Measurements from ENCODE around the gene TH. TPM values are rescaled to one million over a fixed set of nuclear protein-coding genes. Genes with fewer than 3 reads are reported as not detected.

Gene TH
- total and polyA plus RNA-seq, 9 of the 15 experiments (the other 6 are each of a cell fraction or from before 2014, with no cell fraction given), result not detected

DNA sequence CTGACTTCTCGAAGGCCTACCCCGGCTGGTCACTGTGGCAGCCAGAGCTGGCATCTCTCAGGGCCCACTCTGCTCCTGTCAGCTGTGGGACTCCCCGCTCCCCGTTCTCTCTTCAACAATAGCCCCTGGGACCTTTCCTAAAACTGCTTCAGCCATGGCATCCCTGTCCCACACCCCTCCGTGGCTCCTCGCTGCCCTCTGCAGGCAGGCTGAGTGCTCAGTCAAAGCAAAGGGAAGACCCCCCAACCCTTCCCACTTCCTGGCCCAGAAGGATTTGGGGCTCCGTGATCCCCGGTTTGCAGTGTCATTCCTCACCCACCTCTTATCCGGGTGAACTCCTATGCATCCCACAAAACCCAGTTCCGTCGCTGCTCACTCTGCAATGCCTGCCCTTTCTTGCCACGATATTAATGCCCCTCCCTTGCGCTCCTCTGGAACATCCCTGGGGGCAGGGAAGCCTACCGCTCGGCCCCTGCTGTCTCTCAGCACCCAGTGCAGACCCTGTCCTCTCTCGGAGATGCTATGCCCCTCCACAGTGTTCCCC lies 1.6 kb upstream of the TH start:
- no peaks in the 10 kb centered on the region for H3K9me1 ChIP-seq (ENCODE audit: control insufficient read depth, insufficient read depth, low read length)
- H3K4me1 ChIP-seq (replicated peaks in 1 of 2; ENCODE audit: control insufficient read depth in 2 of 2, insufficient read depth in 2 of 2, low read length in 2 of 2), result peaks cover 0 to 24% of the 10 kb centered on the region in 2 experiments; a peak in 2 of 5 replicates
- no TSS peak for BruUV-seq (replicated peaks)
- no peak overlapping the region for H2AFZ ChIP-seq (ENCODE audit: low read depth, low read length)
- no peak overlapping the region for H3K9ac ChIP-seq (ENCODE audit: insufficient read depth in 1 of 2, low read depth in 2 of 2, low read length in 2 of 2)
- H3K27ac ChIP-seq (ENCODE audit: extremely low read depth, low read depth, low read length), result no peak overlapping the region
- H4K20me1 ChIP-seq (replicated peaks; ENCODE audit: control insufficient read depth, insufficient read depth, low read length), result no peaks in the 10 kb centered on the region; the same call in none of the 2 replicates
- peak; percentile 34; the same call in 2 of the 3 replicates for ATAC-seq
- CTCF ChIA-PET (ENCODE audit: low intra/inter-chr PET ratio), result no interaction called here
- H3K79me2 ChIP-seq (ENCODE audit: control insufficient read depth, insufficient read depth, low read length), result no peaks in the 10 kb centered on the region
- no peak overlapping the region for H3K4me3 ChIP-seq
- no peak for TF ChIP-seq HDAC3 (IDR thresholded peaks at IDR 0.05; ENCODE audit: borderline replicate concordance, partially characterized antibody)
- TF ChIP-seq, protein P1, sequence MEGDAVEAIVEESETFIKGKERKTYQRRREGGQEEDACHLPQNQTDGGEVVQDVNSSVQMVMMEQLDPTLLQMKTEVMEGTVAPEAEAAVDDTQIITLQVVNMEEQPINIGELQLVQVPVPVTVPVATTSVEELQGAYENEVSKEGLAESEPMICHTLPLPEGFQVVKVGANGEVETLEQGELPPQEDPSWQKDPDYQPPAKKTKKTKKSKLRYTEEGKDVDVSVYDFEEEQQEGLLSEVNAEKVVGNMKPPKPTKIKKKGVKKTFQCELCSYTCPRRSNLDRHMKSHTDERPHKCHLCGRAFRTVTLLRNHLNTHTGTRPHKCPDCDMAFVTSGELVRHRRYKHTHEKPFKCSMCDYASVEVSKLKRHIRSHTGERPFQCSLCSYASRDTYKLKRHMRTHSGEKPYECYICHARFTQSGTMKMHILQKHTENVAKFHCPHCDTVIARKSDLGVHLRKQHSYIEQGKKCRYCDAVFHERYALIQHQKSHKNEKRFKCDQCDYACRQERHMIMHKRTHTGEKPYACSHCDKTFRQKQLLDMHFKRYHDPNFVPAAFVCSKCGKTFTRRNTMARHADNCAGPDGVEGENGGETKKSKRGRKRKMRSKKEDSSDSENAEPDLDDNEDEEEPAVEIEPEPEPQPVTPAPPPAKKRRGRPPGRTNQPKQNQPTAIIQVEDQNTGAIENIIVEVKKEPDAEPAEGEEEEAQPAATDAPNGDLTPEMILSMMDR (IDR thresholded peaks at IDR 0.05 in 2 of 3, conservative IDR thresholded peaks at IDR 0.05 in 1 of 3; ENCODE audit: insufficient read depth in 2 of 3, low read depth in 1 of 3, low read length in 3 of 3), result peak; percentile 13 to 30 (median 19); a peak in 2 of 6 replicates
- in situ Hi-C loops (cut with MboI), result no loop called here
- FAIRE-seq, result no peak
- POLR2A ChIA-PET, result no interaction called here
- peaks cover 3 to 44% of the 10 kb centered on the region in 2 experiments; a peak in 4 of 5 replicates for H3K27me3 ChIP-seq (ENCODE audit: control insufficient read depth in 2 of 2, insufficient read depth in 2 of 2, low read length in 2 of 2)
- intact Hi-C loops (cut with micrococcal nuclease), result no loop called here
- WGBS (ENCODE audit: insufficient coverage, low coverage, missing lambda C conversion rate), result 3% methylated on average over 10 of the region's 16 CpGs
- no peaks in the 10 kb centered on the region; the same call in 1 of the 2 replicates for H3K9me3 ChIP-seq (replicated peaks; ENCODE audit: control insufficient read depth, insufficient read depth, low read depth, low read length)
- H3K4me2 ChIP-seq (ENCODE audit: insufficient read depth, low read length), result no peak overlapping the region
- DNase-seq (ENCODE audit: extremely low read depth in 1 of 4, low spot score in 3 of 4), result no peak
- no peaks in the 10 kb centered on the region for H3K36me3 ChIP-seq (ENCODE audit: control insufficient read depth, insufficient read depth, low read length)

DNA sequence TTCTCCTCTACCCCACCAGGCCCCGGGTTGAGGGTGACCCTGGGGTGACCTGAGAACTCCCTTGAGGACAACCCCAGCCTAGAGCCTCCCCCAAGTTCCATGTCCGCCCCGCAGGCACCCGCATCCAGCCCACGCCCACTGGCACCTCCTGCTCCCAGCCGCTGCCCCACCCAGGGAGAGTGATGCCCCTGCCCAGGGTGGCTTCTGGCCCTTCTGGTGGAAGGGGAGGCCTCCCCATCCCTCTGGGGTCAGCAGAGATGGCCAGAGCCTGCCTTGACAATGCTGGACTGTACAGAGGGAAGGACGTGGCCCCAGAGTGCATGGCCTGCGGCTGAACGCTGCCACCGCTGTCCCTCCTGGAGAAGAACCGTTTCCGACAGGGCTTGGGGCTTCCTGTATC lies 1.1 kb upstream of the TH start:
- peaks cover 5% of the 10 kb centered on the region for H4K20me1 ChIP-seq (replicated peaks; ENCODE audit: control insufficient read depth, insufficient read depth, low read length)
- FAIRE-seq (no peak), DNase-seq (ENCODE audit: extremely low read depth in 1 of 4, low spot score in 3 of 4) (no peak), ATAC-seq (no peak)
- in situ Hi-C loops (cut with MboI) (no loop called here), intact Hi-C loops (cut with micrococcal nuclease) (no loop called here)
- H3K9me3 ChIP-seq (replicated peaks; ENCODE audit: control insufficient read depth, insufficient read depth, low read depth, low read length), result no peaks in the 10 kb centered on the region; the same call in 1 of the 2 replicates
- no peaks in the 10 kb centered on the region for H3K36me3 ChIP-seq (ENCODE audit: control insufficient read depth, insufficient read depth, low read length)
- POLR2A ChIA-PET, result no interaction called here
- peaks cover 3 to 49% of the 10 kb centered on the region in 2 experiments; a peak in 4 of 5 replicates for H3K27me3 ChIP-seq (ENCODE audit: control insufficient read depth in 2 of 2, insufficient read depth in 2 of 2, low read length in 2 of 2)
- no peaks in the 10 kb centered on the region for H3K9me1 ChIP-seq (ENCODE audit: control insufficient read depth, insufficient read depth, low read length)
- H2AFZ ChIP-seq (ENCODE audit: low read depth, low read length), result no peak overlapping the region
- TF ChIP-seq PHF21A (IDR thresholded peaks at IDR 0.05; ENCODE audit: borderline replicate concordance, low read depth), result no peak
- TF ChIP-seq WHSC1 (IDR thresholded peaks at IDR 0.05; ENCODE audit: low read length), result no peak
- TF ChIP-seq, protein P2, sequence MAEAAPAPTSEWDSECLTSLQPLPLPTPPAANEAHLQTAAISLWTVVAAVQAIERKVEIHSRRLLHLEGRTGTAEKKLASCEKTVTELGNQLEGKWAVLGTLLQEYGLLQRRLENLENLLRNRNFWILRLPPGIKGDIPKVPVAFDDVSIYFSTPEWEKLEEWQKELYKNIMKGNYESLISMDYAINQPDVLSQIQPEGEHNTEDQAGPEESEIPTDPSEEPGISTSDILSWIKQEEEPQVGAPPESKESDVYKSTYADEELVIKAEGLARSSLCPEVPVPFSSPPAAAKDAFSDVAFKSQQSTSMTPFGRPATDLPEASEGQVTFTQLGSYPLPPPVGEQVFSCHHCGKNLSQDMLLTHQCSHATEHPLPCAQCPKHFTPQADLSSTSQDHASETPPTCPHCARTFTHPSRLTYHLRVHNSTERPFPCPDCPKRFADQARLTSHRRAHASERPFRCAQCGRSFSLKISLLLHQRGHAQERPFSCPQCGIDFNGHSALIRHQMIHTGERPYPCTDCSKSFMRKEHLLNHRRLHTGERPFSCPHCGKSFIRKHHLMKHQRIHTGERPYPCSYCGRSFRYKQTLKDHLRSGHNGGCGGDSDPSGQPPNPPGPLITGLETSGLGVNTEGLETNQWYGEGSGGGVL (CRISPR knock-in tag; IDR thresholded peaks at IDR 0.05), result no peak
- TF ChIP-seq, protein P3, sequence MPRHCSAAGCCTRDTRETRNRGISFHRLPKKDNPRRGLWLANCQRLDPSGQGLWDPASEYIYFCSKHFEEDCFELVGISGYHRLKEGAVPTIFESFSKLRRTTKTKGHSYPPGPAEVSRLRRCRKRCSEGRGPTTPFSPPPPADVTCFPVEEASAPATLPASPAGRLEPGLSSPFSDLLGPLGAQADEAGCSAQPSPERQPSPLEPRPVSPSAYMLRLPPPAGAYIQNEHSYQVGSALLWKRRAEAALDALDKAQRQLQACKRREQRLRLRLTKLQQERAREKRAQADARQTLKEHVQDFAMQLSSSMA (CRISPR knock-in tag; IDR thresholded peaks at IDR 0.05), result no peak
- TF ChIP-seq MCM5 (IDR thresholded peaks at IDR 0.05; ENCODE audit: low read depth), result no peak
- no peak for TF ChIP-seq CHD1 (IDR thresholded peaks at IDR 0.05; ENCODE audit: low read length)
- TF ChIP-seq TAF15 (IDR thresholded peaks at IDR 0.05; ENCODE audit: low read depth, low read length), result no peak
- no peak for TF ChIP-seq PRPF4 (IDR thresholded peaks at IDR 0.05; ENCODE audit: insufficient read depth, low read depth, low read length, poor library complexity, severe bottlenecking)
- no peak for TF ChIP-seq ZNF384 (IDR thresholded peaks at IDR 0.05; ENCODE audit: low read depth, low read length)
- H3K4me2 ChIP-seq (ENCODE audit: insufficient read depth, low read length), result no peak overlapping the region
- H3K4me1 ChIP-seq (replicated peaks in 1 of 2; ENCODE audit: control insufficient read depth in 2 of 2, insufficient read depth in 2 of 2, low read length in 2 of 2), result peaks cover 0 to 29% of the 10 kb centered on the region in 2 experiments; a peak in 2 of 5 replicates
- H3K4me3 ChIP-seq, result no peak overlapping the region
- H3K9ac ChIP-seq (ENCODE audit: insufficient read depth in 1 of 2, low read depth in 2 of 2, low read length in 2 of 2), result no peak overlapping the region
- BruUV-seq (replicated peaks), result no TSS peak
- CTCF ChIA-PET (ENCODE audit: low intra/inter-chr PET ratio), result no interaction called here
- H3K79me2 ChIP-seq (ENCODE audit: control insufficient read depth, insufficient read depth, low read length), result no peaks in the 10 kb centered on the region
- WGBS (ENCODE audit: insufficient coverage, low coverage, missing lambda C conversion rate), result 18% methylated on average over 11 of the region's 12 CpGs
- no peak overlapping the region for H3K27ac ChIP-seq (ENCODE audit: extremely low read depth, low read depth, low read length)

Measured in K562 (cell line).